BJ (cell line): Measurements from ENCODE around the gene ATL2. TPM values are rescaled to one million over a fixed set of nuclear protein-coding genes. Genes with fewer than 3 reads are reported as not detected.
"Not testable (repeated sequence)": the region's sequence is repeated elsewhere in the genome, so short reads cannot be mapped to it uniquely, and the experiment has no call there.

Experiments
- CTCF ChIA-PET: fragments of 350-600 bp; formaldehyde crosslinking; extraction: SDS; loops from one replicate; lab custom pipeline; 2021; ENCODE audit warnings: antibody characterized with exemption, inconsistent platforms; lab: Yijun Ruan, JAX
- POLR2A ChIA-PET: fragments of 300-600 bp; sonication (Branson Sonifier 250); formaldehyde crosslinking; extraction: SDS; loops from one replicate; lab custom pipeline; 2021; ENCODE audit warnings: antibody characterized with exemption; lab: Charles Lee
- DNase-seq: peaks from one replicate; pipeline ENCODE4 v3.0.0-alpha.2; 2011; ENCODE audit warnings: low read depth
- H3K27me3 ChIP-seq: 2 replicates; pipeline ENCODE4 v1.6.0; 2011; ENCODE audit warnings: low read length; ENCODE audit not compliant: control insufficient read depth, insufficient read depth
- H3K36me3 ChIP-seq: 2 replicates; pipeline ENCODE4 v1.5.1; 2011; ENCODE audit warnings: low read length; ENCODE audit not compliant: control insufficient read depth, insufficient read depth
- H3K4me3 ChIP-seq: 2 replicates; pipeline ENCODE4 v1.5.1; 2011; ENCODE audit warnings: low read depth, mild to moderate bottlenecking, control low read depth, low read length
- CTCF ChIP-seq: IDR thresholded peaks from 2 replicates; pipeline ENCODE4 v1.5.1; 2011; ENCODE audit warnings: low read depth, mild to moderate bottlenecking, control low read depth, inconsistent platforms, low read length, moderate library complexity; ENCODE audit not compliant: insufficient read depth
- polyA plus RNA-seq: library from polyadenylated mRNA; depleted of rRNA; stranded (reverse); fragments of >200 nt; gene quantifications from 2 replicates; pipeline ENCODE4 v1.2.3, GENCODE V29; 2011

The ATL2 gene
- polyA plus RNA-seq, 1 experiment, result 9.3 TPM

- H3K27me3 ChIP-seq, result peaks cover 16% of the 10 kb centered on the region
- CTCF ChIA-PET, result no interaction called here
Measured at GRCh38 chr2:38386821-38387220, 9.7 kb upstream of the ATL2 start.

DNA sequence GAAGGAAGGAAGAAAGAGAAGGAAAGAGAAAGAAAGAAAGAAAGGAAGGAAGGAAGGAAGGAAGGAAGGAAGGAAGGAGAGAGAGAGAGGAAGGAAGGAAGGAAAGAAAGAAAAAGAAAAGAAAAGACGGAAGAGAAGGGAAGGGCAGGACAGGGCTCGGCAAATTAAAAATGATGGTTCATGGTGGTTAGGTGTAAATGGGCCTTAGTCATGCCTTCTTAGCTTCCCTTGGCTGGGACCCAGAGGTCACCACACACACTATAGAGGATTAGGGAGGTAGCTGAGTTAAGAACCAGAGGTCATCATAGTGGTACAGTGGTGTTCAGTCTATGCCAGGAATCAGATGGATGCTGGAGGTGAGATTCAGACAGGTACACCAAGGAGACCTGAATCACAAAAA, 9.3 kb upstream of the ATL2 start:
- ChIA-PET POLR2A (no interaction called here), CTCF (no interaction called here)
- DNase-seq, result no peak
- Histone ChIP-seq H3K36me3 (no peaks in the 10 kb centered on the region), H3K4me3 (no peak overlapping the region), H3K27me3 (peaks cover 16% of the 10 kb centered on the region)
- no peak for TF ChIP-seq CTCF

More at GRCh38 chr2:38386821-38387220, 9.7 kb upstream of the ATL2 start:
- no peak for TF ChIP-seq CTCF
- Histone ChIP-seq H3K36me3 (no peaks in the 10 kb centered on the region), H3K4me3 (no peak overlapping the region)
- POLR2A ChIA-PET, result no interaction called here
- no peak for DNase-seq

DNA sequence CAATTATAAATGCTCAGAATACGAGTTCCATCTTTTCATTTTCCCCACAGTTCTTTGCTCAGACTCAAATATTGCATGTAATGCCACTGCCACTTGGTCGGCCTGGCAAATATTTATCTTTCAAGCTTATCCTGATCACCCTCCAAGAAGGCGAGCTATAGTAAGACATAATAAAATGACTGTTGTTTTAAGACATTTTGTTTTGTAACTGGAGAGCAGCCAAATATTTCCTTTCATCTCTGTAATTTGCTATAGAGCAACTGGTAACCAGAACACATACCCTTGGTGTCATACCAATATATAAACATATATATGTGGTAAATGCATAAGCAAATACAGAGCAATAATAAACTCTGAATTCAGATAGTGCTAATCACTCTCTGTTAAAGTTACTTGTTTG, 7.3 kb upstream of the ATL2 start:
- peaks cover 12% of the 10 kb centered on the region for H3K27me3 ChIP-seq
- ChIA-PET POLR2A (no interaction called here), CTCF (interaction anchor here (1.2 kb wide), 1 partner anchor 16 kb away, joined by 3 read pairs; no protein-coding TSS in a partner anchor)
- H3K4me3 ChIP-seq, result no peak overlapping the region
- H3K36me3 ChIP-seq, result no peaks in the 10 kb centered on the region
- TF ChIP-seq CTCF, result no peak
- DNase-seq, result no peak

- H3K4me3 ChIP-seq, POLR2A ChIA-PET, DNase-seq, H3K36me3 ChIP-seq: not testable (repeated sequence)
- CTCF ChIA-PET, result interaction anchor here (1.2 kb wide), 1 partner anchor 17 kb away, joined by 3 read pairs; no protein-coding TSS in a partner anchor
- peaks cover 12% of the 10 kb centered on the region for H3K27me3 ChIP-seq
Measured at GRCh38 chr2:38383741-38384140, 6.7 kb upstream of the ATL2 start.

GRCh38 chr2:38381381-38382143, 4.5 kb upstream of the ATL2 start:
- CTCF ChIA-PET, result interaction anchor here (1.4 kb wide), 1 partner anchor 9 kb away, joined by 3 read pairs; no protein-coding TSS in a partner anchor
- Histone ChIP-seq H3K36me3 (no peaks in the 10 kb centered on the region), H3K27me3 (peaks cover 8% of the 10 kb centered on the region), H3K4me3 (no peak overlapping the region)
- DNase-seq, result no peak
- TF ChIP-seq CTCF, result no peak
- POLR2A ChIA-PET, result no interaction called here
